ENCODE data around the gene RNU6-8. TPM values are rescaled to one million over a fixed set of nuclear protein-coding genes. Genes with fewer than 3 reads are reported as not detected.

RNU6-8 gene
- total RNA-seq, 4 donors from 2014 or later: not detected

DNA sequence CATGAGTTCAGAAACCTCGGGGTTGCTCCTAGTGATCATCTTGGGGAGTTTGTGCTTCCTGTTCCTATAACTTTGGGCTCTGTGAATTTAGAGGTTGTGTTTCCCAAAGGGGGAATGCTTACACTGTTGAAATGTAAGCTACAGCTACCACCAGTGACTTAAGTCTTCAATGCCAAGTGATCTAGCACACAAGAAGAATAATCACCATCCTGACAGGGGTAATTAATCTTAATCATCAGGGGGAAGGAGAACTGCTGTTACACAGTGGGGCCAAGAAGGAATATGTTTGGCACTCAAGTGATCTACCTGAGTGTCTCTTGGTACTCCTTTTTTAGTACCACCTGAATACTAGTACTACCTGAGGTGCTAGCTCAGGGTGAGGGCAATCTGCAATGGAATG is 36.1 kb downstream of the RNU6-8 start:
- DNase-seq: no peak
- Histone ChIP-seq H3K27ac (no peak overlapping the region), H3K36me3 (no peaks in the 10 kb centered on the region), H3K4me3 (no peak overlapping the region), H3K4me1 (no peaks in the 10 kb centered on the region), H3K27me3 (no peaks in the 10 kb centered on the region), H3K9me3 (no peaks in the 10 kb centered on the region)
- intact Hi-C loops (cut with DNase I; ENCODE audit: low total_unique reads): no loop called here
- in situ Hi-C loops (cut with MboI; ENCODE audit: low pct_ligation_motif_present in 1 of 4, low pct_unique_long_range_greater_than_20kb in 1 of 4, low sequenced_read_pairs in 3 of 4): no loop called here
- TF ChIP-seq POLR2AphosphoS5 (IDR thresholded peaks at IDR 0.05) (no peak), EP300 (IDR thresholded peaks at IDR 0.05; ENCODE audit: low read depth) (no peak), POLR2A (IDR thresholded peaks at IDR 0.05) (no peak)
- TF ChIP-seq, protein P1, sequence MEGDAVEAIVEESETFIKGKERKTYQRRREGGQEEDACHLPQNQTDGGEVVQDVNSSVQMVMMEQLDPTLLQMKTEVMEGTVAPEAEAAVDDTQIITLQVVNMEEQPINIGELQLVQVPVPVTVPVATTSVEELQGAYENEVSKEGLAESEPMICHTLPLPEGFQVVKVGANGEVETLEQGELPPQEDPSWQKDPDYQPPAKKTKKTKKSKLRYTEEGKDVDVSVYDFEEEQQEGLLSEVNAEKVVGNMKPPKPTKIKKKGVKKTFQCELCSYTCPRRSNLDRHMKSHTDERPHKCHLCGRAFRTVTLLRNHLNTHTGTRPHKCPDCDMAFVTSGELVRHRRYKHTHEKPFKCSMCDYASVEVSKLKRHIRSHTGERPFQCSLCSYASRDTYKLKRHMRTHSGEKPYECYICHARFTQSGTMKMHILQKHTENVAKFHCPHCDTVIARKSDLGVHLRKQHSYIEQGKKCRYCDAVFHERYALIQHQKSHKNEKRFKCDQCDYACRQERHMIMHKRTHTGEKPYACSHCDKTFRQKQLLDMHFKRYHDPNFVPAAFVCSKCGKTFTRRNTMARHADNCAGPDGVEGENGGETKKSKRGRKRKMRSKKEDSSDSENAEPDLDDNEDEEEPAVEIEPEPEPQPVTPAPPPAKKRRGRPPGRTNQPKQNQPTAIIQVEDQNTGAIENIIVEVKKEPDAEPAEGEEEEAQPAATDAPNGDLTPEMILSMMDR (IDR thresholded peaks at IDR 0.05): no peak
- WGBS, 2 donors (ENCODE audit: low coverage in 1 of 2): 83 to 88% methylated on average over 1 of the region's 1 CpG

DNA sequence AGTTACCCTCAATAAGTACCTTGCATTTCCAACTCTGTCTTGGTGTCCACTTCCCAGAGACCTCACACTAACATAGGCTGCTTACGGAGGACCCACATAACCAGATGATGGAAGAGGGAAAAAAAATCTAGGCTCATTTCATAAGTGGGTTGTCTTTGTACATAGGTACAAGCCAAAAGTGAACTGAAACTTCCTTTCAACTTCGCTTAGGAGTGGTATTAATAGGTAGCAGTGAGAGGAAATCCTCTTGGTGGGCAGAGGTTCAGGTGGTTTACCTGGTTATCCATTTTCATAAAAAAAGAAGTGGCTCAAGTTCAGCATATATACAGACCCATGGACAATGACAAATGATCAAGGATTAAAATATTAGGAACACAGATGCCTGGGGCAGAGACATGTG is 37.0 kb downstream of the RNU6-8 start:
- Histone ChIP-seq H3K27me3 (no peaks in the 10 kb centered on the region), H3K36me3 (no peaks in the 10 kb centered on the region), H3K9me3 (no peaks in the 10 kb centered on the region), H3K4me1 (no peaks in the 10 kb centered on the region), H3K4me3 (no peak overlapping the region), H3K27ac (no peak overlapping the region)
- 82 to 88% methylated on average over 2 of the region's 2 CpGs for WGBS, 2 donors (ENCODE audit: low coverage in 1 of 2)
- in situ Hi-C loops (cut with MboI; ENCODE audit: low pct_ligation_motif_present in 1 of 4, low pct_unique_long_range_greater_than_20kb in 1 of 4, low sequenced_read_pairs in 3 of 4): no loop called here
- no peak for TF ChIP-seq EP300 (IDR thresholded peaks at IDR 0.05; ENCODE audit: low read depth)
- TF ChIP-seq POLR2AphosphoS5 (IDR thresholded peaks at IDR 0.05): no peak
- TF ChIP-seq POLR2A (IDR thresholded peaks at IDR 0.05): no peak
- intact Hi-C loops (cut with DNase I; ENCODE audit: low total_unique reads): no loop called here
- DNase-seq: no peak

Small RNAs within 50 kb of the gene (small RNA-seq; reads per million reads assigned to genes)
- 0 reads per million in 4 donors for gene RNU6-7
- 0 reads per million in 4 donors for gene RNU6-8

Other genes starting within 250 kb of the RNU6-8 start
- 100 to 1,000 TPM in 1 of 4 donors, 10 to 100 TPM in 3; 66.5 to 120 (median 85.3) TPM for gene ARHGAP5, start 126.0 kb downstream of the RNU6-8 start, total RNA-seq
- gene RNU6-7, start 1.2 kb downstream of the RNU6-8 start, total RNA-seq: not detected
- gene AKAP6, start 126.0 kb upstream of the RNU6-8 start, total RNA-seq: 10 to 100 TPM in 2 of 4 donors, 1 to 10 TPM in 2; 6.3 to 16.7 (median 9.7) TPM